H1 (cell line): Measurements from ENCODE around the gene INPP4B. TPM values are rescaled to one million over a fixed set of nuclear protein-coding genes. Genes with fewer than 3 reads are reported as not detected.

ENCODE experiments used
- CTCF ChIA-PET: fragments of 300-600 bp; sonication (Branson Sonifier 250); formaldehyde crosslinking; loops from one replicate; lab custom pipeline; 2021; ENCODE audit not compliant: partially characterized antibody; lab: Charles Lee
- POLR2A ChIA-PET: fragments of 300-600 bp; sonication (Branson Sonifier 250); formaldehyde crosslinking; loops from one replicate; lab custom pipeline; 2021; ENCODE audit warnings: inconsistent platforms; ENCODE audit not compliant: partially characterized antibody; lab: Charles Lee
- DNase-seq, 2 experiments: peaks; one replicate each; pipeline versions ENCODE4 v3.0.0 to v3.0.0-alpha.2; 2010 to 2022; ENCODE audit warnings: low spot score in 2 of 2, low read depth in 1 of 2, mixed read lengths in 1 of 2
- FAIRE-seq: peaks from 2 replicates; lab custom pipeline; 2011; peaks lifted over from hg19 to GRCh38; lab: Jason Lieb, UNC
- H2AFZ ChIP-seq: 2 replicates; pipeline ENCODE4 v1.8.1; 2012; ENCODE audit warnings: low read length, inconsistent platforms
- H2AK5ac ChIP-seq: 2 replicates; pipeline ENCODE4 v1.6.1; 2013; ENCODE audit warnings: low read depth, low read length
- H2BK120ac ChIP-seq: replicated peaks from 2 replicates; pipeline ENCODE3; 2013; ENCODE audit warnings: low read depth, low read length, inconsistent platforms
- H2BK12ac ChIP-seq: 2 replicates; pipeline ENCODE4 v1.6.1; 2013; ENCODE audit warnings: low read depth, low read length
- H2BK15ac ChIP-seq: 2 replicates; pipeline ENCODE4 v1.6.1; 2013; ENCODE audit warnings: low read length
- H2BK20ac ChIP-seq: 2 replicates; pipeline ENCODE4 v1.6.1; 2013; ENCODE audit warnings: low read length
- H2BK5ac ChIP-seq: 2 replicates; pipeline ENCODE4 v1.6.1; 2013; ENCODE audit warnings: low read depth, low read length
- H3K14ac ChIP-seq: 2 replicates; pipeline ENCODE4 v1.6.1; 2013; ENCODE audit warnings: inconsistent platforms; ENCODE audit not compliant: insufficient read length
- H3K18ac ChIP-seq: 2 replicates; pipeline ENCODE4 v1.6.1; 2013; ENCODE audit warnings: low read length; ENCODE audit errors: extremely low read depth
- H3K23ac ChIP-seq: 2 replicates; pipeline ENCODE4 v1.6.1; 2013; ENCODE audit warnings: inconsistent platforms; ENCODE audit not compliant: insufficient read length
- H3K23me2 ChIP-seq: 2 replicates; pipeline ENCODE4 v1.6.1; 2013; ENCODE audit warnings: low read depth, low read length
- H3K27ac ChIP-seq: 2 replicates; pipeline ENCODE4 v1.6.1; 2011; ENCODE audit warnings: low read depth, low read length, inconsistent platforms
- H3K27me3 ChIP-seq, 4 experiments: replicated peaks in 1 of 4; 1 replicate in 1 of 4; 2 replicates in 3 of 4; pipeline versions ENCODE4 v1.6.1 to v1.8.1; 2011 to 2013; ENCODE audit warnings: low read length in 3 of 4, mild to moderate bottlenecking in 3 of 4, inconsistent platforms in 2 of 4, mixed read lengths in 2 of 4, moderate library complexity in 1 of 4; ENCODE audit not compliant: control insufficient read depth in 3 of 4, insufficient read depth in 3 of 4; ENCODE audit errors: extremely low read depth in 1 of 4
- H3K36me3 ChIP-seq, 4 experiments: 2 replicates each; pipeline versions ENCODE4 v1.6.1 to v1.8.1; 2011 to 2013; ENCODE audit warnings: mild to moderate bottlenecking in 4 of 4, low read length in 3 of 4, moderate library complexity in 2 of 4, control low read depth in 1 of 4, inconsistent platforms in 1 of 4; ENCODE audit not compliant: insufficient read depth in 4 of 4, control insufficient read depth in 2 of 4
- H3K4ac ChIP-seq: replicated peaks from 2 replicates; pipeline ENCODE3; 2013; ENCODE audit warnings: low read length, low read depth, mixed read lengths, inconsistent platforms; ENCODE audit not compliant: insufficient read length
- H3K4me1 ChIP-seq, 4 experiments: replicated peaks in 1 of 4; 1 replicate in 1 of 4; 2 replicates in 3 of 4; pipeline versions ENCODE4 v1.6.1 to v1.8.1; 2011 to 2013; ENCODE audit warnings: low read length in 3 of 4, inconsistent platforms in 2 of 4, mixed read lengths in 1 of 4; ENCODE audit not compliant: insufficient read depth in 4 of 4, control insufficient read depth in 3 of 4
- H3K4me2 ChIP-seq, 2 experiments: 2 replicates each; pipeline versions ENCODE4 v1.6.1 to v1.8.1; 2011 to 2013; ENCODE audit warnings: low read depth in 2 of 2, low read length in 2 of 2, control low read depth in 1 of 2, inconsistent platforms in 1 of 2, mild to moderate bottlenecking in 1 of 2; ENCODE audit not compliant: insufficient read depth in 1 of 2
- H3K4me3 ChIP-seq, 4 experiments: fragments of 200-600, 300-600 bp in 1 of 4; sonication (generic), shearing (Covaris generic), sonication (Bioruptor Twin) in 1 of 4; 2 replicates each; pipeline versions ENCODE4 v1.5.1 to v1.8.1; 2011 to 2016; ENCODE audit warnings: low read length in 4 of 4, low read depth in 3 of 4, control low read depth in 2 of 4, inconsistent platforms in 2 of 4, mild to moderate bottlenecking in 2 of 4, mixed read lengths in 1 of 4, moderate library complexity in 1 of 4; ENCODE audit not compliant: insufficient read depth in 2 of 4; ENCODE audit errors: extremely low read depth in 1 of 4
- H3K56ac ChIP-seq: replicated peaks from 2 replicates; pipeline ENCODE3; 2013; ENCODE audit warnings: low read depth, mild to moderate bottlenecking, mixed read lengths, low read length, inconsistent platforms; ENCODE audit not compliant: insufficient read length
- H3K79me1 ChIP-seq: 2 replicates; pipeline ENCODE4 v1.6.1; 2013; ENCODE audit warnings: low read depth, low read length, control low read depth
- H3K79me2 ChIP-seq, 2 experiments: 2 replicates each; pipeline versions ENCODE4 v1.6.1 to v1.8.1; 2012 to 2013; ENCODE audit warnings: low read length in 2 of 2, mild to moderate bottlenecking in 2 of 2, inconsistent platforms in 1 of 2; ENCODE audit not compliant: insufficient read depth in 2 of 2, control insufficient read depth in 1 of 2
- H3K9ac ChIP-seq, 4 experiments: replicated peaks in 1 of 4; 1 replicate in 1 of 4; 2 replicates in 3 of 4; pipeline versions ENCODE4 v1.6.1 to v1.8.1; 2011 to 2013; ENCODE audit warnings: low read depth in 3 of 4, low read length in 3 of 4, control low read depth in 2 of 4, mild to moderate bottlenecking in 2 of 4, moderate library complexity in 2 of 4, inconsistent platforms in 1 of 4; ENCODE audit errors: extremely low read depth in 1 of 4
- H3K9me3 ChIP-seq, 2 experiments: 2 replicates each; pipeline versions ENCODE4 v1.6.1 to v1.8.1; 2012 to 2013; ENCODE audit warnings: mild to moderate bottlenecking in 2 of 2, moderate library complexity in 2 of 2, control low read depth in 1 of 2, inconsistent platforms in 1 of 2, low read depth in 1 of 2, low read length in 1 of 2, mixed read lengths in 1 of 2; ENCODE audit not compliant: insufficient read depth in 2 of 2
- H4K20me1 ChIP-seq, 2 experiments: replicated peaks in 1 of 2; 2 replicates each; pipeline versions ENCODE3 to v1.8.1; 2011 to 2013; ENCODE audit warnings: inconsistent platforms in 2 of 2, low read length in 2 of 2, mild to moderate bottlenecking in 1 of 2; ENCODE audit not compliant: insufficient read depth in 2 of 2, control insufficient read depth in 1 of 2
- H4K5ac ChIP-seq: 2 replicates; pipeline ENCODE4 v1.6.1; 2013; ENCODE audit warnings: low read length, low read depth, mixed read lengths, inconsistent platforms; ENCODE audit not compliant: insufficient read length
- H4K8ac ChIP-seq: 2 replicates; pipeline ENCODE4 v1.8.0; 2013; ENCODE audit warnings: mild to moderate bottlenecking, moderate library complexity, low read length, inconsistent platforms; ENCODE audit not compliant: insufficient read depth; ENCODE audit errors: extremely low read depth
- H4K91ac ChIP-seq: replicated peaks from 2 replicates; pipeline ENCODE3; 2013; ENCODE audit warnings: low read length, mixed read lengths, inconsistent platforms; ENCODE audit not compliant: insufficient read length
- CHD1 ChIP-seq: IDR thresholded peaks from 2 replicates; pipeline ENCODE4 v1.6.1; 2012; ENCODE audit warnings: low read depth, low read length, improper control_type of control experiment
- EZH2 ChIP-seq: fragments of 200-600 bp; sonication (generic); IDR thresholded peaks from 2 replicates; pipeline ENCODE4 v1.7.1; 2012; ENCODE audit warnings: low read depth, mild to moderate bottlenecking, moderate library complexity, low read length, inconsistent platforms; ENCODE audit not compliant: severe bottlenecking
- POLR2A ChIP-seq, 2 experiments: IDR thresholded peaks; 1 replicate in 1 of 2; 2 replicates in 1 of 2; pipeline ENCODE4 v1.6.1; 2011; ENCODE audit warnings: low read depth in 2 of 2, low read length in 2 of 2, mild to moderate bottlenecking in 2 of 2; ENCODE audit errors: control extremely low read depth in 1 of 2
- RAD21 ChIP-seq, 2 experiments: IDR thresholded peaks in 1 of 2; conservative IDR thresholded peaks in 1 of 2; 2 replicates each; pipeline ENCODE4 v1.6.1; 2011; ENCODE audit warnings: low read depth in 2 of 2, low read length in 2 of 2, improper control_type of control experiment in 1 of 2, inconsistent platforms in 1 of 2, mild to moderate bottlenecking in 1 of 2, moderate library complexity in 1 of 2
- SP4 ChIP-seq: IDR thresholded peaks from 2 replicates; pipeline ENCODE4 v1.6.1; 2012; ENCODE audit warnings: low read length, inconsistent platforms
- TAF7 ChIP-seq: optimal IDR thresholded peaks from 2 replicates; pipeline ENCODE3; 2011; ENCODE audit warnings: low read depth, mild to moderate bottlenecking, inconsistent platforms, low read length, moderate library complexity, borderline replicate concordance
- TEAD4 ChIP-seq: IDR thresholded peaks from 2 replicates; pipeline ENCODE4 v1.6.1; 2012; ENCODE audit warnings: low read depth, low read length, inconsistent platforms, mixed read lengths
- YY1 ChIP-seq: IDR thresholded peaks from 2 replicates; pipeline ENCODE4 v1.6.1; 2011; ENCODE audit warnings: low read depth, mild to moderate bottlenecking, low read length
- ZNF274 ChIP-seq: IDR thresholded peaks from 2 replicates; pipeline ENCODE4 v1.7.0; 2012; ENCODE audit warnings: low read length, borderline replicate concordance; ENCODE audit errors: extremely low read depth
- WGBS, 2 experiments: shearing (Covaris generic) in 1 of 2; methylation state at CpG; one replicate each; pipeline versions ENCODE4 v1.1.6 to v1.1.7; 2013 to 2015; ENCODE audit warnings: low lambda C conversion rate in 2 of 2, mixed read lengths in 2 of 2, inconsistent platforms in 1 of 2, low coverage in 1 of 2, missing lambda C conversion rate in 1 of 2; ENCODE audit not compliant: insufficient replicate concordance in 2 of 2, insufficient coverage in 1 of 2, insufficient read length in 1 of 2; ENCODE audit errors: extremely low coverage in 1 of 2, missing lambda C conversion rate in 1 of 2; 5-methylcytosine and 5-hydroxymethylcytosine counted together
- polyA plus RNA-seq, 7 experiments: library from polyadenylated mRNA; depleted of rRNA in 3 of 7; stranded (reverse) in 5 of 7; unstranded in 2 of 7; fragments of >200 nt in 5 of 7; fragments of 200-250 nt in 2 of 7; gene quantifications; 1 replicate in 5 of 7; 2 replicates in 1 of 7; 4 replicates in 1 of 7; pipeline versions ENCODE4 v1.2.1 to v1.2.3, GENCODE V29; 2011 to 2013; ENCODE audit warnings: missing spikeins in 2 of 7, mixed read lengths in 2 of 7
- total RNA-seq: library from RNA; stranded (reverse); fragmentation: NEBNext Ultra II Directional; extraction: Animal tissue kit (Norgen Biotek cat#: 25700); gene quantifications from 2 replicates; pipeline ENCODE4 v1.2.1, GENCODE V29; 2021

INPP4B gene
- total and polyA plus RNA-seq, 2 of the 8 experiments (the other 6 are each of a cell fraction or from before 2014, with no cell fraction given): 0.11 to 0.54 TPM

DNA sequence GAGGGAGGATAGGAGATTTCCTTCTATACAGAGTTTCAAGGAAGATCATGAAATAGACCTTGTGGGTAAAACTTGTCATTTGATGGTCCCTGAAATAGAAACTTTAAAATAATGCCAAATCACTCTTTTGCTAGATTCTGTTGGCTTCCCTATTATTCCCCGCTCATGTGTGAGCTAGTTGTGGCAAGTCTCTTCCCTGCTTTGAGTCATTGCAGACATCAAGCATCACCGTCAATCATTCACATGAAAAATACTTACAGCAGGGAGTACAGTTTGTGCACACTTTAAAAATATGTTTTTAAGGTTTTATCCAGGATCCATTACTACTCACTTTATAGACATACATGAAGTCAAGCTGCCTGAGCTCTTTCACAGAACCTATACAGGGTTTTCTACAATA, 35.2 kb upstream of the INPP4B start:
- Histone ChIP-seq H3K4ac (no peak overlapping the region), H4K8ac (no peak overlapping the region), H3K18ac (no peak overlapping the region), H4K91ac (no peak overlapping the region), H2BK120ac (no peak overlapping the region), H2BK5ac (no peak overlapping the region), H3K4me2 (no peak overlapping the region), H2AK5ac (no peak overlapping the region), H2AFZ (no peak overlapping the region), H3K56ac (no peak overlapping the region), H3K36me3 (no peaks in the 10 kb centered on the region), H4K5ac (no peak overlapping the region), H3K23me2 (no peaks in the 10 kb centered on the region), H3K79me2 (no peaks in the 10 kb centered on the region), H2BK12ac (no peak overlapping the region), H3K79me1 (no peaks in the 10 kb centered on the region), H3K9me3 (no peaks in the 10 kb centered on the region), H4K20me1 (no peaks in the 10 kb centered on the region), H2BK20ac (no peak overlapping the region), H3K27ac (no peak overlapping the region), H3K4me3 (no peak overlapping the region), H3K9ac (no peak overlapping the region), H3K14ac (no peak overlapping the region), H3K4me1 (0 out of 7 replicates have a peak, but pooled peaks cover 0 to 1% (median 0%) of the 10 kb centered on the region in 4 experiments), H3K27me3 (no peaks in the 10 kb centered on the region), H3K23ac (no peak overlapping the region), H2BK15ac (no peak overlapping the region)
- CTCF ChIA-PET: interaction anchor here (0.8 to 3.7 kb wide), 9 partner anchors 10 to 203 kb away, joined by 3 to 25 read pairs (median 3); no protein-coding TSS in a partner anchor
- no peak for DNase-seq
- POLR2A ChIA-PET: no interaction called here
- WGBS, 2 experiments: 94% methylated on average over 2 of the region's 2 CpGs; no CpG with 5 or more reads in 1 of the 2 experiments
- no peak for FAIRE-seq
- TF ChIP-seq SP4 (no peak), CHD1 (no peak), TAF7 (no peak), ZNF274 (no peak), RAD21 (IDR thresholded peaks at IDR 0.05 in 1 of 2, conservative IDR thresholded peaks at IDR 0.05 in 1 of 2; ENCODE audit: low read depth in 2 of 2, low read length in 2 of 2) (no peak), EZH2 (no peak), TEAD4 (no peak), YY1 (no peak), POLR2A (IDR thresholded peaks at IDR 0.05; ENCODE audit: control extremely low read depth in 1 of 2, low read depth in 2 of 2, low read length in 2 of 2) (no peak)
